OCI-LY7 (cell line): ENCODE measurements around the gene UBQLNL. TPM values are rescaled to one million over a fixed set of nuclear protein-coding genes. Genes with fewer than 3 reads are reported as not detected.

Experiments
- BruUV-seq: library from RNA; stranded (reverse); fragments of 400-500 nt; replicated peaks from 2 replicates; lab custom pipeline; 2021; lab: Mats Ljungman, UMichigan
- CTCF ChIA-PET: fragments of 300-600 bp; sonication (Branson Sonifier 250); formaldehyde crosslinking; loops from one replicate; lab custom pipeline; 2022; ENCODE audit warnings: antibody characterized with exemption; ENCODE audit not compliant: unreplicated experiment; lab: Charles Lee
- POLR2A ChIA-PET: fragments of 300-600 bp; sonication (Branson Sonifier 250); formaldehyde crosslinking; loops from one replicate; lab custom pipeline; 2022; ENCODE audit warnings: antibody characterized with exemption; lab: Charles Lee
- DNase-seq: peaks from one replicate; pipeline ENCODE4 v3.0.0-alpha.2; 2015; ENCODE audit warnings: low spot score
- H2AFZ ChIP-seq: fragments of 200-600 bp; sonication (generic), shearing (Covaris generic); 2 replicates; pipeline ENCODE4 v1.6.1; 2014; ENCODE audit warnings: mild to moderate bottlenecking, antibody characterized with exemption, low read length, moderate library complexity
- H3K27ac ChIP-seq: fragments of 200-600 bp; sonication (generic); 2 replicates; pipeline ENCODE4 v1.5.1; 2014; ENCODE audit warnings: mixed run types, low read depth, mild to moderate bottlenecking, moderate library complexity, low read length, inconsistent platforms; ENCODE audit not compliant: poor library complexity, severe bottlenecking
- H3K36me3 ChIP-seq: fragments of 200-600 bp; sonication (generic); 2 replicates; pipeline ENCODE4 v1.6.1; 2014; ENCODE audit warnings: mild to moderate bottlenecking, antibody characterized with exemption, low read length, moderate library complexity, mixed read lengths; ENCODE audit not compliant: insufficient read depth
- H3K4me1 ChIP-seq: fragments of 200-600 bp; sonication (generic); 2 replicates; pipeline ENCODE4 v1.5.1; 2014; ENCODE audit warnings: mild to moderate bottlenecking, low read length; ENCODE audit not compliant: insufficient read depth, poor library complexity, severe bottlenecking
- H3K4me2 ChIP-seq: fragments of 200-600 bp; sonication (generic); 2 replicates; pipeline ENCODE4 v1.6.1; 2014; ENCODE audit warnings: mild to moderate bottlenecking, low read length
- H3K4me3 ChIP-seq: fragments of 200-600 bp; sonication (generic); 2 replicates; pipeline ENCODE4 v1.5.1; 2014; ENCODE audit warnings: mild to moderate bottlenecking, low read depth, low read length; ENCODE audit not compliant: poor library complexity, severe bottlenecking
- H3K79me2 ChIP-seq: fragments of 200-600 bp; sonication (generic); 2 replicates; pipeline ENCODE4 v1.6.1; 2016; ENCODE audit warnings: low read depth, mild to moderate bottlenecking, low read length, moderate library complexity, mixed read lengths; ENCODE audit not compliant: insufficient read depth
- H3K9me2 ChIP-seq: fragments of 200-600 bp; sonication (generic); 2 replicates; pipeline ENCODE4 v1.6.1; 2016; ENCODE audit warnings: mild to moderate bottlenecking, low read length, mixed read lengths; ENCODE audit not compliant: insufficient read depth
- H3K9me3 ChIP-seq: fragments of 200-600 bp; sonication (generic); 2 replicates; pipeline ENCODE4 v1.6.1; 2014; ENCODE audit warnings: mild to moderate bottlenecking, mixed run types, low read length, mixed read lengths
- H4K20me1 ChIP-seq: fragments of 200-600 bp; sonication (generic); 2 replicates; pipeline ENCODE4 v1.6.1; 2014; ENCODE audit warnings: mild to moderate bottlenecking, antibody characterized with exemption, low read length, moderate library complexity, mixed read lengths; ENCODE audit not compliant: insufficient read depth
- CTCF ChIP-seq: fragments of 200-600 bp; sonication (generic); conservative IDR thresholded peaks from 2 replicates; pipeline ENCODE4 v1.5.1; 2014; ENCODE audit warnings: mild to moderate bottlenecking, antibody characterized with exemption, low read length, moderate library complexity, mixed read lengths
- EZH2phosphoT487 ChIP-seq: fragments of 200-600 bp; sonication (generic); IDR thresholded peaks from 2 replicates; pipeline ENCODE4 v1.6.1; 2018; ENCODE audit warnings: low read depth, borderline replicate concordance, mild to moderate bottlenecking, mixed run types, antibody characterized with exemption, low read length, moderate library complexity, mixed read lengths
- intact Hi-C: fragments of 100-400 bp; cut with micrococcal nuclease; formaldehyde crosslinking; loops from one replicate; pipeline ENCODE4 v1.10.0; 2022; ENCODE audit not compliant: unreplicated experiment
- total RNA-seq, 2 experiments: library from RNA; depleted of rRNA in 1 of 2; stranded (reverse); fragments of >200 nt in 1 of 2; shearing (Covaris generic) in 1 of 2; gene quantifications; 2 replicates each; pipeline ENCODE4 v1.2.3, GENCODE V29; 2014 to 2022

UBQLNL gene
- total RNA-seq, 2 experiments from 2014 or later: 0.13 TPM; not detected in 1

GRCh38 chr11:5527716-5528115 is 11.2 kb upstream of the UBQLNL start:
- no peaks in the 10 kb centered on the region for H3K79me2 ChIP-seq
- intact Hi-C loops: no loop called here
- no peaks in the 10 kb centered on the region for H3K36me3 ChIP-seq
- DNase-seq: no peak
- no peaks in the 10 kb centered on the region for H4K20me1 ChIP-seq
- H3K4me2 ChIP-seq: no peak overlapping the region
- H3K4me1 ChIP-seq: no peaks in the 10 kb centered on the region
- TF ChIP-seq CTCF (no peak), EZH2phosphoT487 (no peak)
- no peak overlapping the region for H3K27ac ChIP-seq
- H3K9me3 ChIP-seq: no peaks in the 10 kb centered on the region
- H2AFZ ChIP-seq: no peak overlapping the region
- H3K9me2 ChIP-seq: no peaks in the 10 kb centered on the region
- no TSS peak for BruUV-seq
- no peak overlapping the region for H3K4me3 ChIP-seq
- ChIA-PET POLR2A (interaction anchor here (0.8 kb wide), 1 partner anchor 19 kb away, joined by 4 read pairs; no protein-coding TSS in a partner anchor), CTCF (no interaction called here)

DNA sequence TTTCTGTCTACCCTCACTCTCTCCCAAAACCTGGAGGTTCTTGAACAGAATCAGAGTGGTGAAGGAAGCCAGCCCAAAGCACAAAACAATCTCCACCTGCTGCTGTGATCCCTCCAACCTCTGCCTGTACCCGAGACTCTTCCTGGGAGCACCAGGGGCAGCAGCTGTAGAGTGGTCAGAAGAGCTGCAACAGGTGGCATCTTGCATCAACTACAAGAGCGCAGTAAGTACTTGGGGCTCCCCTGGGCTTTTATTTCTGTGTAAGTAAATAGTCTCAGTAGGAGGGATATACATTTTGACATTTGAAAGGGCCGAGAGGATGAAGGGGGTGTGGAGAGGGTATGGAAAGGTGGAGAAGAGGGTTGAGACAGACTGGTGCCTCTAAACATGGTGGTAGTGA is 8.3 kb upstream of the UBQLNL start:
- no TSS peak for BruUV-seq
- Histone ChIP-seq H4K20me1 (no peaks in the 10 kb centered on the region), H3K27ac (no peak overlapping the region), H3K9me3 (no peaks in the 10 kb centered on the region), H2AFZ (no peak overlapping the region), H3K9me2 (no peaks in the 10 kb centered on the region), H3K4me3 (no peak overlapping the region), H3K4me1 (no peaks in the 10 kb centered on the region), H3K36me3 (no peaks in the 10 kb centered on the region), H3K4me2 (no peak overlapping the region), H3K79me2 (no peaks in the 10 kb centered on the region)
- DNase-seq: no peak
- CTCF ChIA-PET: no interaction called here
- TF ChIP-seq CTCF (no peak), EZH2phosphoT487 (no peak)
- intact Hi-C loops: no loop called here
- POLR2A ChIA-PET: no interaction called here

DNA sequence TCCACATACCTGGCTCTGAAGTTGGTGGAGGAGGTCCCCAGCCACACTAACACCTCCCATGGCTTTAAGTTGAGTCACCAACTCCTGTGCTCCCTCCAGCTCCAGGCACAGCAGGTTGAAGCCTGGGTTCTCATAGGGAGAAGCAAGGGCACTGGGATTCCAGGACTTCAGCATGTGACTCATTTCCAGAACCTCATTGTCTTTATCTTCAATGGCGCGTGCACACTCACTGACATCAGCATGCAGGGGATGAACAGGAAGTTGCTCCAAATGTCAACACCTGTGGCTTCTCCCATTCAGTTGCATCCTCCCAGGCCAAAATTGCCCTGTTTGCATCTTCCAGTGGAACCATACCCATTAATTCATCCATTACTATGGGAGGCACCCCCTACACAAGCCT is 5.8 kb upstream of the UBQLNL start:
- no peak for TF ChIP-seq CTCF
- TF ChIP-seq EZH2phosphoT487: no peak
- POLR2A ChIA-PET: no interaction called here

More for the DNA sequence above, 5.8 kb upstream of the UBQLNL start:
- Histone ChIP-seq H4K20me1 (no peaks in the 10 kb centered on the region), H3K79me2 (no peaks in the 10 kb centered on the region), H3K9me2 (no peaks in the 10 kb centered on the region), H3K36me3 (no peaks in the 10 kb centered on the region), H3K4me1 (no peaks in the 10 kb centered on the region), H3K9me3 (no peaks in the 10 kb centered on the region), H2AFZ (no peak overlapping the region), H3K27ac (no peak overlapping the region), H3K4me3 (no peak overlapping the region), H3K4me2 (no peak overlapping the region)
- no TSS peak for BruUV-seq
- CTCF ChIA-PET: no interaction called here
- DNase-seq: no peak
- intact Hi-C loops: no loop called here
